NOMO-1 treated with dmso at 0.1 percent for 144 hours (cell line): ENCODE measurements around the gene ADGRG1.
"Not testable (repeated sequence)": the region's sequence is repeated elsewhere in the genome, so short reads cannot be mapped to it uniquely, and the experiment has no call there.

Source experiments
- DNase-seq: peaks from one replicate; lab custom pipeline; 2025; ENCODE audit not compliant: unreplicated experiment; lab: John Stamatoyannopoulos, UW

The ADGRG1 gene

DNA sequence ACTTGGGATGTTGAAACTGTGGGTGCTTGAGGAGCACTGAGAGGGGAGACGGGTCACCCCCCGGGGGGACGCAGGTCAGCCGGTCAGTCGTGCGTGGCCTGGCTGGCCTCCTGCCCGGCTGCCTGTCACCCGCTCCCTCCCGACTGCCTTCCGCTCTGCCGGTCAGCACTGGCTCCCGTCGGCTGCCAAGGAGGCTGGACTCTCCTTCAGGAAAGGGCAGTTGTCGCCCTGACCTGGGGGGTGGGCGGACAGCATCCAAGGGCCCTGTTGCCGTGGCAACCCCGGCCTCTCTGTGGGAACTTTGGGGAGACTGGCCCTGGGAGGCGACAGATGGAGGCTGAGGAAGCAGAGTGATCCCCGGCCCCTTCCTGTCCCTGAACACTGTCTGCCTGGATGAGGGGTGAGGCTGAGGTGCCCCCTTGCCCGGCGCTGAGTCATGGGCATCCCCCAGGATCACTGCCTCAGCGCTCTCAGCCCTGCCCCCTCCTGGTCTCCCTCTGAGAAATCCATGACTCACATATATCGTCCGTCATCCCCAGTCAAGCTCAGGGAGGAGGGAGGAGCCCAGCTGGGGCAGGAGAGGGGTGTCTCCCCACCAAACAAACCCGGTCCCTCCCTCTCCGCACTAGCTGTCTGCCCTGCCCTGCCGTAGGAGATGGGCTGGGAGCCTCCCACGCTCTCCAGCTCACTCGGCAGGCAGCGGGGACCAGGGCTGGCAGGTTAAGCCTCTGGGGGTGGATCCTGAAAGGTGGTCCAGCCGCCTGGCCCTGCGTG lies at the start of gene ADGRG1:
TSS of gene ADGRG1 (plus strand) at position 623 of the 774 bp plus-strand sequence. CDS start 21,658 bp downstream, outside the sequence.
- no peak for DNase-seq

DNA sequence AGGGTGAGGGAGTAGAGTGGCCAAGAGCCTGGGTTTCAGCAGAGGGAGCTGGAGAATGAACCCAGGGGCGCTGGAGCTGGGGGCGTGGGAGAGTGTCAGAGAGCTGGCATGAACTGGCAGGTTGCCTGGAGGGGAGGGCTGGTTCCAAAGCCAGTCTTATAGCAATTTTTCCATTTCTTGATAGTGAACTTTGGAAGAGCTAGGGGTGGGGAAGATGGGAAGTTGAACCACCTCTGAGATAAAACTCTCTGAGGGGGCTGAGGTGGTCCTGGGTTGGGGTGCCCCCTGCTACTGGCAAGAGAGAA lies 49.1 kb upstream of the ADGRG1 start:
- no peak for DNase-seq

DNA sequence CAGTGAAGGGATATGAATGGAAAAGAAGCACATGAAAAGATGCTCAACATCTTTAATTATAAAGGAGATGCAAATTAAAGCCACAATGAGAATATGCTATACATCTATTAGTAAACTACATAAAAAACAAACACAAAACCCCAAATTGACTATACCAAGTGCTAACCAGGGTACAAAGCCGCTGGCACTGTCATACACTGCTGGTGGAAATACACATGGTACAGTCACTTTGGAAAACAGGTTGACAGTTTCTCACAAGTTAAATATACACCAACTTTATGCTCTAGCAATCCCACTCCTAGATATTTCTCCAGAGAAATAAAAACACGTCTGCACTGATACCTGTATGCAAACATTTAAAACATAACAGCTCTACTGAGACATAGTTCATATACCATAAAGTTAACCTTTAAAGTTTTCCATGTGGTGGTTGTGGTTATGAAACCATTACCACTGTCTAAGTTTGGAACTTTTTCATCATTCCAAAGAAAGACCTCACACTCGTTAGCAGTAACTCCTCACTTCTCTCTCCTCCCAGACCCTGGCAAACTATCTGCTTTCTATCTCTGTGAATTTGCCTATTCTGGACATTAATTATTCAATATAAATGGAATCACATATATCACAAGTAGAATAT lies 43.3 kb upstream of the ADGRG1 start:
- no peak for DNase-seq

DNA sequence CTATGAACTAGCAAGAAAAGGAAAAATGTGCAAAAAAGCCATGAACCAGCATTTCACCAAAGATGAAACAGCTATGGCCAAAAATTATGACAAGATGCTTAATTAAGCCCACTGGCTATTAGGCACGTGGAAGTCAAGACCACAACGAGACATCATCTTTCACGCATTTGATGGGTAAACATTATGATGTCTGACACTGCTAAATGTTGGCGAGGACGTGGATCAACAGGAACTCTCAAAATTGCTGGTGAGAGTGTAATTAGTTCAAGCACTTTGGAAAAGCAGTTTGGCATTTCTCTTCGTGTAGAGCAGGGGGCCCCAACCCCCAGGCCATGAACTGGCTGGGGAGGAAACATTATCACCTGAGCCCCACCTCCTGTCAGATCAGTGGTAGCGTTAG lies 39.6 kb upstream of the ADGRG1 start:
- no peak for DNase-seq

DNA sequence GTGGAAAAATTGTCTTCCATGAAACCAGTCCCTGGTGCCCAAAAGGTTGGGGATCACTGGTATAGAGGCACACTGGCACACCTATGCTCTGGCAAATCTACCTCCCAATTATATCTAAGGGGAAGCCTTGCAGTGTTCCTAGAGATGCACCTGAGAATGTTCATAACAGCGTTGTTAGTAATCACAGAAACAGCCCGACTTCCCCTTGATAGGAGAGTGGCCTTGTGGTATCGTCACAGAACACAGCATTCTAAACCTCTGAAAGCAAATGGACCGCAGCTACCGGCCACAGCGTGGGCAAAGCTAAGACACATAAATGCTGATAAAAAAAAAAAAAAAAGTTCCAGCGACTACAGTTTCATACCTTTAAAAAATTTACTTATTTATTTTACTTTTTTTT lies 39.1 kb upstream of the ADGRG1 start:
- DNase-seq: no peak

DNA sequence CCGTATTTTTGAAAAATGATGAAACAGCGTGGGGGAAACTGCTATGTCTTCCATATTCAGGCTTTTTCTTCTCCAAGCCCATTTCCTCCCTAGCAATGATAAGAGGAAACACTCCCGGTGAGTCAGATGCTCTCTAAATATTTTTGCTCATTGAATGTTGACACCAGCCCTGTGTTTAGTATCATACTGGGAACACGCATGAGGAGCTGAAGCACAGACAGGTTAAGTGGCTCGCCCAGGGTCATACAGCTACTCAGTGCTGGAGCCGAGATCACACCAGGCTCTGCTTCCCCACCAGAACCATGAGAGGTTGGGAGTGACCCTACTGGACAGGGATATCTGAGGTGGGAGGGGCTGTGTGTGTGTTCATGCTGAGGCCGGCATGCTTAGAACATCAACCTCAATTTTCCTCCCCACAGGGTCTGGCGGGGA lies 37.8 kb upstream of the ADGRG1 start:
- DNase-seq: no peak

DNA sequence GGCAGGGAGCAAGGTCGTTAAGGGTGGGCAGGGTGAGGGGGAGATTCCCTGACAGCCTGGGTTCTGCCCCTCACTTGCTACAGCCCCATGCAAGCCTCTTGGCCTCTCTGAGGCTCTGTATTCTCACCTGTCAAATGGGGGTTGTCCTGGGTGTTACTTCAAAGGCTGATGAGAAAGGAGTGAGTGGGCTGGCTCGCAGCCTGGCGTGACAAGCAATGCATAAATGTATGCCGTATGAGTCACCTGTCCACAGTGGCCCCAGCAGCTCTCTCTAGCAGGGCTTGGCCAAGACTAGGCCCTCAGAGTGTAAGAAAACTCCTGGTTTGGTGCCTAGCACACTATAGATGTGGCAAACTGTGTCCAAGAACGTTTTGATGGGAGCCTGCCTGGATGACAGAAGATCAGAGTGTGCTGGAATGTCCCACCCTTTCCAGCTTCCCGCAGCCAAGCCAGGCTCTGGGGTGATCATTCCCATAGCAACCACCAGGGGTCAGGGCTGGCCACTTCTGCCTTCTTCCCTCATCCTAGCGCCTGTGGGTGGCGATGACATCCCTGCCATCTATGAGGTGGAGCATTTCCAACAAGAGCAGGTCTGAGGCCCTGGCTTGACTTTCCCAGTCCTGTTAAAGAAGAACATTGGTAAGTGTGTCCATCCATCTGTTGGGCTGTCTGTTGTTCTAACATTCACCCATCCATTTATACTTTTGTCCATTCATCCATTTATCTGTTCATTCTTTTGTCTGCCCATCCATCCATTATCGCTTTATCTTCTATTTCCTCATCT lies 37.2 kb upstream of the ADGRG1 start:
- DNase-seq: peak; percentile 26

DNA sequence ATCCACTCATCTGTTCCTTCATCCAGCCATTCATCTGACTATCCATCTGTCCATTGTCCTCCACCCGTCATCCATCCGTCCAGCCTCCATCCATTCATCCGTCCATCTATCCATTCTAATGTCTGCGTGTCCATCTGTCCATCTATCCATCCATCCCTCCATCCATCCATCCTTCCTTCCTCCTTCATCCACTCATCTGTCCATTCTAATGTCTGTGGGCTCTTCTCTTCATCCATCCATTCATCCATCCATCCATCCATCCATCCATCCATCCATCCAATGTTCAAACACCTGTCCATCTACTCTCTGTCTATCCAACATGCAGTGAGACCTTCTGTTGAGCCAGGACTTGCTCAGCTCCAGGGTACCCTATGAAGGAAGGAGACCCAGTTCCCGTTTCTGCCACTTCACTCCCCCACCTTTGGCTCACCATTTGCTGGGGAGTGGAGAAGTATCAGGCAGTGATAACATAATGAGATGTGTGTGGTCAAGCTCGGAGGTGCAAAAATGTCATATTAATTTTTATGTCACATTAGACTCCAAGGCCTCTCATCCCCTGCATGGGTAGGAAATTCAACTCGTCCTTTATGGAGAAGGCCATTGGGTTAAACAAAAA lies 36.5 kb upstream of the ADGRG1 start:
- DNase-seq: no peak

DNA sequence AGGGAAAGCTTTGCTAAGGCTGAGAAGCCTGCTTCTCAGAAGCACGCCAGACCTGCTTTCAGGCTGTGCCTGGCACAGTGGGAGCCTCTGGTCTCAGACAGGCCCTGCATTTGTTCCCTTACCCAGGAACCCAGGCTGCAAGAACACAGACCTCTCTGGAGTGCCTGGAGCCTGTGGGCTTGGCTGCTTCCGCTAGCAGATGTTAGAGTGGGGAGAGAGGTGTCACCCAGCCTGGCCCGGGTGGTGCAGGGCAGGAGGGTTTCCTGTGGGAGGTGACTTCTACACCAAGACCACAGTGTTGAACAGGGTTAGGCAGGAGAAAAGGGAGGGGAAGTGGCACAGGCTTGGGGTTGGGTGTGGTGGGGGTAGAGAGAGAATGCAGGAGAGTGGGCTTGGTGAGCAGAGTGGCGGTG lies 35.8 kb upstream of the ADGRG1 start:
- no peak for DNase-seq

DNA sequence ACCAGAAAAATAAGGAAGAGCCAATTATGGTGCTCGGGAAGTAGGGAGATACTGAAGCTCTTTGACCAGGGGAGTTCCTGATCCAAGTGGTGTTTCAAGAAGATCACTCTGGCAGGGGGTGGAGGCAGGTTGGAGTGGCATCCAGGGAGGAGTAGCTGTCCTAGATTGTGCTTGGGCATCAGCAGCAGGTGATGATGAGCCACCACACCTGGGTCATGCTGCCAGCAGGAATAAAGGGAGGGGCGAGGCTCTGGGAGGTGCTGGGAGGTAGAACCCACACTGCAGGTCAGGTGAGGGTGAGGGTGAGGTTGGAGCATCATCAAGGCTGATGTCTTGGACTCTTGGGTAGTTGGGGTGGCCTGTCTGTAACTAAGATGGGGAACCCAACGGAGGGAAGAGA lies 35.4 kb upstream of the ADGRG1 start:
- DNase-seq: no peak

DNA sequence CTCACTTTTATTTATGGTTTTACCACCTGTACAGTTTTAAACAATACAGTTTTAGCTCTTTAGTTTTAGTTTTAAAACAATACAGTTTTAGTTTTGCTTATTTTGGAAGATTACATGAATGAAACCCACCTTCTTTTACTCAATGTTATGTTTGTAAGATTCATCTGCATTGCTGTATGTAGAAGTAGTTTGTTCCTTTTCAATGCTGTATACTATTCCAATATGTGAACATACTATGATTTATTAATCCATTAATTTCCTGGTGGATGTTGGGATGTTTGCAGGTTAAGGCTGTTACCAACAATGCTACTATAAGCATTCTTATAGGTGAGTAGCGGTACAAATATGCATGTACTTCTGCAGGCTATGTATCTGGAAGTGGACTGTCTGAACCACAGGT lies 34.4 kb upstream of the ADGRG1 start:
- no peak for DNase-seq

DNA sequence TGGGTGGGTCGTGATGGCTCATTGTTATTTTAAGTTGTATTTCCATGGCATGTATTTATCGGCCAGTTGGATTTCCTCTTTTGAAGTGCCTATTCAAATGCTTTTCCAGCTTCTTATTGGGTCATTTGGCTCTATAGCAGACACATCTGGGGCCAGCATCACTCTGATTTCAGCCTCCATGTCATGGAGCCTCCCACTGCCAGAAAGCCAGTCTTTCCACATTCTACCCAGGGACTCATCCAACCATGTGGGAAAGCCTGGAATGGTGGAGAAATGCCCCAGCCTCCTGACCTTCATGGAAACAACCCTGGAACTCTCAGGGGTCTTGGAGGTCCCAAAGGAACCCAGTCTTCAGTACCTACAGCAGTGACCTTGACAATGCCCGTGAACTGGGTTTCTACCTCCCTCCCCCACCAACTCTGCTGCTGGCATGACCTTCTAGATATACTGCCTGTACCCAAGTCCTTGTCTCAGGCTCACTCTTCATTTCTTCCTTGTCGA lies 33.8 kb upstream of the ADGRG1 start:
- DNase-seq: no peak

DNA sequence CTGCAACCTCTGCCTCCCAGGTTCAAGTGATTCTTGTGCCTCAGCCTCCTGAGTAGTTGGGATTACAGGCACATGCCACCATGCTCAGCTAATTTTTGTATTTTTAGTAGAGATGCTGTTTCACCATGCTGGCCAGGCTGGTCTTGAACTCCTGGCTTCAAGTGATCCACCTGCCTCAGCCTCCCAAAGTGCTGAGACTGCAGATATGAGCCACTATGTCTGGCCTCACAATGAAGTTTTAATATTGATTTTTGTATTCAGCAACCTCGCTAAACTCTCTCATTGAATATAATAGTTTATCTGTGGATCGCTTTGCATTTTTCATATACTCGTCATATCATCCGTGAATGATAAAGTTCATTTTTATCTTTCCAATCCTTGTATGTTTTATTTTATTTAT lies 32.2 kb upstream of the ADGRG1 start:
- not testable (repeated sequence) for DNase-seq

DNA sequence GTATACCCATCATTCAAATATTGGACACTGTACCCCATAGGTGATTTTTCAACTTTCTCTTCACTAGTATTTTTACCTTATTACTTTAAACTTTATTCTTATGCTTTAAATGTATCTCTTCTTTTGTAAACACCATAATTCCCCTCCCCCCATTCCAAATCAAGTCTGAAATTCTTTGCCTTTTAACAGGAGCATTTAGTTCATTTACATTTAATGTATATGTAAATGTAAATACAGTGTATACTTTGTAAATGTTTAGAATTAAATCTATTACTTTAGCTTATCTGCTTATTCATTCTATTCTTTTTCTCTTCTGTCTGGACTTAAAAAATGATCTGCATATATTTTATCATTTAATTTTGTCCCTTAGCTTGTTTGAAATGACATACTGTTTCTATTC lies 30.0 kb upstream of the ADGRG1 start:
- DNase-seq: no peak

DNA sequence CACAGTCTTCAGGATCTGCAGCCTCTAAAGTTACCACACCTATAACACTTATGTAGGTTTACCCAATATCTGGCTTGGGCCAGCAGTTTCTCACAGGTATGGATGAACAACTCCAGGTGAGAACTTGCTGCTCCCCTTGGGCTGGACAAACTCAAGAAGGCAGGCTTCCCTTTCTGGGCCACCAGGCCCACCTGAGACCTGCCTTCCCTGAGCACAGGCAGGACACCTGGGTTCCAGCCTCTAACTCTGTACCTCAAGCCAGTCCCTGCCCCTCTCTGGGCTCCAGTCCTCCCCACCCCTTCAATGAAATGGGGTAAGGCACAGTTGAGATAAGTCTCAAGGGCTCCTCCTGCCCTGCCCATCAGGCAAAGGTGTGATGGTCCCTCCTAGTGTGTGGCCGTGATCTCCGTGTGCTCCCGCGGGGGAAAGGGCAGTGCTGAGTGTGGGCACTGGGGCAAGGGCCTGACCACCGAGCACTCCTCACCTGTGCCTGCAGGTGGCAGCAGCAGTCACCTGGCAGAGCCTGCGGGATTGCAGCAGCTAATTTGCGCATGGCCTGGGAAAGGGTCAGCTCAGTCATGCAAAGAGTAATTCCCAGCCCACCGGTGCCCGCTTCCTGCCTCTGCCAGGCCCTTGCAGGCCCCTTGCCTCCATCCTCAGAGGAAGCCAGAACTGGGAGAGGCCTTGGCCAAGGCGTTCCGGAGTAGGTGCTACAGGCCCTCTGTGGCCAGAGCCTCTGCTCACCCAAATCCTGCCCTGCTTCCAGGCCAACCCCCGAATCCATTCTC lies 28.2 kb upstream of the ADGRG1 start:
- no peak for DNase-seq

DNA sequence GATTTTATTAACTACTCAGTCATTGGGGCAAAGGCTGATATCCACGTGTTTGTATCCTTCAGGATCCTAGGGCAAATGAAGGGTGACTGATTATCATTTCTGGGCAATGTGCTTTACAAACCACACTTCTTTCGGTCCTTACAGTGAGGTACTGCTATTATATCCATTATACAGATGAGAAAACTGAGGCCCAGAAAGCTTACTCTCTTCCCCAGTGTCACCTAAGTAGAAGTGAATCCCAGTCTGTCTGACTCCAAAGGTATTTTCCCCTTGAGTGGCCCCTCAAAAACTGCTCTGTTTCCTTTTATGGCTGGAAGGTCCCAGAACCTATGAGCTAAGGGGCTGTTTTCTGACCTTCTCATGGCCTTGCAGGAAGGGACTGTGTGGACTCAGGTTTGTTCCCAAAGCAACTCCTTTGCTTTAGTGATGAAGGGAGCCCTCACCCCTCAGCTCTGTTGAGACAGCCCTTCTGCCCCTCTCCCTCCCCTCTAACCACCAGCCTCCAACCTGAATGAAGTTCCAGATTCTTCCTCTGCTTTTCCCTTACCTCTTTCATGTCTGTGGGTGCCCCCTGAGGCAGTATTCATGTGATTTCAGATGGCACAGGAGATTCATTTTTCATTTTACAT lies 27.4 kb upstream of the ADGRG1 start:
- DNase-seq: no peak

DNA sequence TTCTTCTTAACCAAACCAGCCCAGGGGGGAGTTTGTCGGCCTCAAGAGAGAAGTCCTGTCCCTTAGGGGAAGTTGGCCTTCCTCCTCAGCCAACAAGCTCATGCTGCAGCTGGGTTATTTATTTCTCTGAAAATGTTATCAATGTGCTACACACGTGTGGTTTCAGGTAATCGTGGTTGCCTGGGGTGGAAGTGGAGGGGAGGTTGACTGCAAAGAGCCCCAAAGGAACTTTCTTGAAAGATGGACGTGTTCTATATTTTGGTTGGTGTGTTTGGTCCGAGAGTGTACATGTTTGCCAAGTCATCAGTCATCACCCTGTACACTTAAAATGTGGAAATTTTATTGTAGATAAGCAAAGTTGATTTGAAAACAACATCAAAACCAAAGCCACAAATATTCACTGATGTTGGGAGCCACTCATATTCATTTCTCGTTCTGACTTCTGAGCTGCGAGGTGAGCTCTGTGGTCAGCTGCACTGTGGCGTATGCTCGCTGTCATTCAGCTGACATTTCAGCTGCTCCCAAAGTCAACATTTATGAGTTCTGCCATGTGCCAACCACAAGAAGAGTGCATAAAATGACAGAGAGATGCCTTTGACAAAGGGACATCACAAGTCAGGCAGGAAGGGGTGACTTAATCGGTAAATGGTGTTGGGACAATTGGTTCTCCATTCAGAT lies 26.5 kb upstream of the ADGRG1 start:
- DNase-seq: no peak

DNA sequence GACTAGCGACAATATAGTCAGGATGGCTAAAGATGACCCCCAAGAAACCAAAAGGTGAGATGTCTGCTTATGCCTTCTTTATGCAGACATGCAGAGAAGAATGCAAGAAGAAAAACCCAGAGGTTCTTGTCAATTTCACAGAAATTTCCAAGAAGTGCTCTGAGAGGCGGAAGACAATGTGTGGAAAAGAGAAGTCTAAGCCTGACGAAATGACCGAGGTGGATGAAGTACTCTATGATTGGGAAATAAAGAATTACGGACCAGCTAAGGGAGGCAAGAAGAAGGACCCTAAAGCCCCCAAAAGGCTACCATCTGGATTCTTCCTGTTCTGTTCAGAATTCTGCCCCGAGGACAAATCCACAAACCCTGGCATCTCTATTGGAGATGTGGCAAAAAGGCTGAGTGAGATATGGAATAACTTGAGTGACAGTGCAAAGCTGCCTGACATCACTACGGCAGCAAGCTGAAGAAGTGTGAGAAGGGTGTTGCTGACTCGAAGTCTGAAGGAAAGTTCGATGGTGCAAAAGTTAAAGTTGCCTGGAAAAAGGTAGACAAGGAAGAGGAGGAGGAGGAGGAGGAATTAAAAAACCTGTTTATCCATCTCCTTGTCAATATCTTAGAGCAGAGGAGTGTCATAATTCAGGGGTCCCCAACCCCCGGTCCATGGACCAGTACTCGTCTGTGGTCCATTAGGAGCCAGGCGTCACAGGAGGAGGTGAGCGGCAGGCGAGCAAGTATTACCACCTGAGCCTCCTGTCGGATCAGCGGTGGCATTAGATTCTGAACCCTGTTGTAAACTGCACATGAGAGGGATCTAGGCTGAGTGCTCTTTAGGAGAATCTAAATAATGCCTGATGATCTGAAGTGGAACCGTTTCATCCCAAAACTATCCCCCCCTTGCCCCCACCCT lies 25.1 kb upstream of the ADGRG1 start:
- no peak for DNase-seq

DNA sequence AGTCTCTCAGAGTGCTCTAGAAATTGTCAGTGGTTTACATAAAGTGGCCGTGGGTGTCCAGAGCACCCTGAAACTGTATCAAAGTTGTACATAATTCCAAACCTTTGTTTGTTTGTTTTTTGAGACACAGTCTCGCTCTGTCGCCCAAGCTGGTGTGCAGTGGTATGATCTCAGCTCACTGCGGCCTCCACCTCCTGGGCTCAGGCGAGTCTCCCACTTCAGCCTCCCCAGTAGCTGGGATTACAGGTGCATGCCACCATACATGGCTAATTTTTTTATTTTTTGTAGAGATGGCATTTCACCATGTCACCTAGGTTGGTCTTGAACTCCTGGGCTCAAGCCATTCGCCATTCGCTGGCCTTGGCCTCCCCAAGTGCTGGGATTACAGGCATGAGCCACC lies 24.3 kb upstream of the ADGRG1 start:
- DNase-seq: no peak
